IMR-90 (cell line): Measurements from ENCODE around the gene TRAF6. TPM values are rescaled to one million over a fixed set of nuclear protein-coding genes. Genes with fewer than 3 reads are reported as not detected.

Experiments
- ATAC-seq: fragments of 200-7000 bp; cut with Tn5 transposase; 2 replicates; pipeline ENCODE4 v1.9.1; 2020; ENCODE audit warnings: low read depth, mild to moderate bottlenecking, moderate library complexity
- BruUV-seq: library from RNA; stranded (reverse); fragments of 400-500 nt; replicated peaks from 2 replicates; lab custom pipeline; 2021; lab: Mats Ljungman, UMichigan
- CTCF ChIA-PET: fragments of 300-600 bp; formaldehyde crosslinking; extraction: SDS; loops from one replicate; lab custom pipeline; 2021; ENCODE audit warnings: antibody characterized with exemption; lab: Yijun Ruan, JAX
- POLR2A ChIA-PET: fragments of 300-600 bp; sonication (Branson Sonifier 250); formaldehyde crosslinking; loops from one replicate; lab custom pipeline; 2022; ENCODE audit warnings: antibody characterized with exemption; ENCODE audit not compliant: unreplicated experiment; lab: Charles Lee
- DNase-seq: peaks from one replicate; pipeline ENCODE4 v3.0.0; 2013
- H2AFZ ChIP-seq: replicated peaks from 2 replicates; pipeline ENCODE3; 2013; ENCODE audit warnings: low read length, mild to moderate bottlenecking; ENCODE audit not compliant: poor library complexity
- H2AK5ac ChIP-seq: 2 replicates; pipeline ENCODE4 v1.6.1; 2013; ENCODE audit warnings: low read depth, low read length, inconsistent platforms
- H2AK9ac ChIP-seq: replicated peaks from 2 replicates; pipeline ENCODE3; 2013; ENCODE audit warnings: mild to moderate bottlenecking, low read depth, low read length, moderate library complexity; ENCODE audit not compliant: poor library complexity
- H2BK120ac ChIP-seq: 2 replicates; pipeline ENCODE4 v1.6.1; 2013; ENCODE audit warnings: low read depth, low read length, inconsistent platforms
- H2BK15ac ChIP-seq: 3 replicates; pipeline ENCODE4 v1.6.1; 2013; ENCODE audit warnings: low read depth, low read length, inconsistent platforms
- H2BK20ac ChIP-seq: 2 replicates; pipeline ENCODE4 v1.6.1; 2013; ENCODE audit warnings: low read depth, mild to moderate bottlenecking, inconsistent platforms, low read length, moderate library complexity
- H2BK5ac ChIP-seq: 2 replicates; pipeline ENCODE4 v1.6.1; 2013; ENCODE audit warnings: mild to moderate bottlenecking, low read depth, low read length, inconsistent platforms; ENCODE audit not compliant: poor library complexity, severe bottlenecking
- H3K14ac ChIP-seq: replicated peaks from 2 replicates; pipeline ENCODE4 v1.6.1; 2013; ENCODE audit warnings: low read depth, low read length, inconsistent platforms
- H3K18ac ChIP-seq: 2 replicates; pipeline ENCODE4 v1.6.1; 2013; ENCODE audit warnings: low read depth, low read length, control low read depth
- H3K23ac ChIP-seq: 2 replicates; pipeline ENCODE4 v1.6.1; 2013; ENCODE audit warnings: low read depth, low read length, inconsistent platforms
- H3K27ac ChIP-seq: 2 replicates; pipeline ENCODE4 v1.5.1; 2013; ENCODE audit warnings: mild to moderate bottlenecking, control low read depth, low read length; ENCODE audit not compliant: insufficient read depth
- H3K27me3 ChIP-seq: 2 replicates; pipeline ENCODE4 v1.6.1; 2013; ENCODE audit warnings: low read length; ENCODE audit not compliant: control insufficient read depth, insufficient read depth
- H3K36me3 ChIP-seq: 2 replicates; pipeline ENCODE4 v1.6.1; 2013; ENCODE audit warnings: low read length, mixed read lengths; ENCODE audit not compliant: control insufficient read depth, insufficient read depth
- H3K4ac ChIP-seq: 2 replicates; pipeline ENCODE4 v1.6.1; 2013; ENCODE audit warnings: low read depth, low read length, inconsistent platforms
- H3K4me1 ChIP-seq: 2 replicates; pipeline ENCODE4 v1.6.1; 2013; ENCODE audit warnings: low read length, mixed read lengths; ENCODE audit not compliant: control insufficient read depth, insufficient read depth
- H3K4me2 ChIP-seq: 2 replicates; pipeline ENCODE4 v1.6.1; 2013; ENCODE audit warnings: low read depth, mild to moderate bottlenecking, control low read depth, low read length, moderate library complexity
- H3K4me3 ChIP-seq: 2 replicates; pipeline ENCODE4 v1.5.1; 2013; ENCODE audit warnings: low read depth, mild to moderate bottlenecking, control low read depth, low read length, moderate library complexity; ENCODE audit not compliant: insufficient read depth
- H3K56ac ChIP-seq: 2 replicates; pipeline ENCODE4 v1.6.1; 2013; ENCODE audit warnings: low read length, inconsistent platforms; ENCODE audit not compliant: insufficient read depth; ENCODE audit errors: extremely low read depth
- H3K79me1 ChIP-seq, 2 experiments: 2 replicates each; pipeline ENCODE4 v1.6.1; 2013; ENCODE audit warnings: low read length in 2 of 2, inconsistent platforms in 1 of 2, low read depth in 1 of 2
- H3K9ac ChIP-seq: 2 replicates; pipeline ENCODE4 v1.6.1; 2013; ENCODE audit warnings: low read depth, low read length, control low read depth
- H3K9me1 ChIP-seq: 2 replicates; pipeline ENCODE4 v1.6.1; 2013; ENCODE audit warnings: low read length, inconsistent platforms; ENCODE audit not compliant: insufficient read depth
- H3K9me3 ChIP-seq: 2 replicates; pipeline ENCODE4 v1.6.1; 2013; ENCODE audit warnings: low read length; ENCODE audit not compliant: control insufficient read depth, insufficient read depth
- H4K20me1 ChIP-seq: 2 replicates; pipeline ENCODE4 v1.6.1; 2013; ENCODE audit warnings: low read length, inconsistent platforms; ENCODE audit not compliant: insufficient read depth
- H4K5ac ChIP-seq: 2 replicates; pipeline ENCODE4 v1.6.1; 2013; ENCODE audit warnings: mild to moderate bottlenecking, low read depth, low read length, control low read depth
- H4K8ac ChIP-seq, 2 experiments: 2 replicates each; pipeline ENCODE4 v1.6.1; 2013; ENCODE audit warnings: low read depth in 2 of 2, low read length in 2 of 2, control low read depth in 1 of 2, inconsistent platforms in 1 of 2
- H4K91ac ChIP-seq: 2 replicates; pipeline ENCODE4 v1.6.1; 2013; ENCODE audit warnings: low read depth, low read length, inconsistent platforms; ENCODE audit not compliant: insufficient read depth
- BHLHE40 ChIP-seq: fragments of 150-350 bp; IDR thresholded peaks from 2 replicates; pipeline ENCODE4 v1.6.1; 2016; ENCODE audit warnings: mild to moderate bottlenecking, low read depth, low read length
- CEBPB ChIP-seq: IDR thresholded peaks from 2 replicates; pipeline ENCODE4 v1.6.1; 2012; ENCODE audit warnings: low read depth, low read length, improper control_type of control experiment
- CHD1 ChIP-seq: IDR thresholded peaks from 2 replicates; pipeline ENCODE4 v1.6.1; 2012; ENCODE audit warnings: low read depth, low read length, improper control_type of control experiment
- CTCF ChIP-seq: conservative IDR thresholded peaks from 2 replicates; pipeline ENCODE4 v1.5.1; 2012; ENCODE audit warnings: mild to moderate bottlenecking, low read depth, low read length, improper control_type of control experiment
- ELK1 ChIP-seq: fragments of 150-350 bp; IDR thresholded peaks from 2 replicates; pipeline ENCODE4 v1.6.1; 2016; ENCODE audit warnings: low read depth, mild to moderate bottlenecking, low read length, moderate library complexity, borderline replicate concordance
- FOS ChIP-seq: fragments of 150-350 bp; IDR thresholded peaks from 2 replicates; pipeline ENCODE4 v1.6.1; 2016; ENCODE audit warnings: low read depth, low read length
- MAFK ChIP-seq: IDR thresholded peaks from 2 replicates; pipeline ENCODE4 v1.6.1; 2012; ENCODE audit warnings: low read depth, low read length, improper control_type of control experiment
- MAZ ChIP-seq: IDR thresholded peaks from 2 replicates; pipeline ENCODE4 v1.6.1; 2012; ENCODE audit warnings: low read depth, mild to moderate bottlenecking, low read length, improper control_type of control experiment, moderate library complexity, borderline replicate concordance
- MXI1 ChIP-seq: IDR thresholded peaks from 2 replicates; pipeline ENCODE4 v1.6.1; 2012; ENCODE audit warnings: low read depth, mild to moderate bottlenecking, low read length, moderate library complexity, borderline replicate concordance
- NFE2L2 ChIP-seq: fragments of 150-350 bp; IDR thresholded peaks from 2 replicates; pipeline ENCODE4 v1.6.1; 2016; ENCODE audit warnings: low read depth, mild to moderate bottlenecking, low read length
- POLR2A ChIP-seq: IDR thresholded peaks from 2 replicates; pipeline ENCODE4 v1.6.1; 2012; ENCODE audit warnings: mild to moderate bottlenecking, low read depth, low read length
- RAD21 ChIP-seq: IDR thresholded peaks from 2 replicates; pipeline ENCODE4 v1.6.1; 2012; ENCODE audit warnings: low read length, improper control_type of control experiment
- RCOR1 ChIP-seq: IDR thresholded peaks from 2 replicates; pipeline ENCODE4 v1.6.1; 2012; ENCODE audit warnings: mild to moderate bottlenecking, low read length, improper control_type of control experiment; ENCODE audit not compliant: insufficient replicate concordance
- RFX5 ChIP-seq: IDR thresholded peaks from 2 replicates; pipeline ENCODE4 v1.8.0; 2012; ENCODE audit warnings: low read depth, mild to moderate bottlenecking, low read length, moderate library complexity
- SMC3 ChIP-seq: fragments of 150-350 bp; IDR thresholded peaks from 2 replicates; pipeline ENCODE4 v1.6.1; 2016; ENCODE audit warnings: low read depth, mild to moderate bottlenecking, antibody characterized with exemption, low read length, moderate library complexity
- USF2 ChIP-seq: fragments of 150-350 bp; IDR thresholded peaks from 2 replicates; pipeline ENCODE4 v1.6.1; 2017; ENCODE audit warnings: mild to moderate bottlenecking, antibody characterized with exemption, low read length, low read depth
- WGBS, 2 experiments: methylation state at CpG; one replicate each; pipeline versions ENCODE4 v1.1.5 to v1.1.7; 2013; ENCODE audit warnings: missing lambda C conversion rate in 2 of 2; ENCODE audit not compliant: insufficient read length in 1 of 2; ENCODE audit errors: extremely low coverage in 2 of 2; 5-methylcytosine and 5-hydroxymethylcytosine counted together
- dilution Hi-C: fragments of 300-500 bp; cut with HindIII; formaldehyde crosslinking; loops from one replicate; pipeline ENCODE4 v1.14.3; 2018; ENCODE audit warnings: low sequenced_read_pairs; ENCODE audit not compliant: unreplicated experiment
- in situ Hi-C: fragments of 300-500 bp; cut with MboI; formaldehyde crosslinking; loops from 3 replicates; pipeline ENCODE4 v1.14.3; 2019; ENCODE audit warnings: low sequenced_read_pairs, inconsistent platforms, mixed read lengths
- intact Hi-C: fragments of 100-400 bp; cut with micrococcal nuclease; formaldehyde crosslinking; loops from 2 replicates; pipeline ENCODE4 v1.10.0; 2022
- polyA plus RNA-seq, 3 experiments: library from polyadenylated mRNA; depleted of rRNA; stranded (reverse); fragments of >200 nt; gene quantifications; 2 replicates each; pipeline ENCODE4 v1.2.3, GENCODE V29; 2012; ENCODE audit warnings: low replicate concordance in 1 of 3
- total RNA-seq: library from RNA; depleted of rRNA; stranded (reverse); fragments of >200 nt; gene quantifications from 2 replicates; pipeline ENCODE4 v1.2.3, GENCODE V29; 2012

The TRAF6 gene
- total and polyA plus RNA-seq, 2 of the 4 experiments (the other 2 are of a cell fraction) = 6.0 to 17.6 TPM

GRCh38 chr11:36475192-36475591, 34.9 kb downstream of the TRAF6 start:
- no peaks in the 10 kb centered on the region for H3K36me3 ChIP-seq
- no peak overlapping the region for H2BK15ac ChIP-seq
- intact Hi-C loops = loop anchor here (10.0 kb wide), 1 partner anchor 430 kb away; no protein-coding TSS in a partner anchor
- H2BK120ac ChIP-seq = no peak overlapping the region
- WGBS, 2 experiments = no CpG with 5 or more reads among the region's 1 CpG
- ChIA-PET POLR2A (no interaction called here), CTCF (interaction anchor here (1.0 kb wide), 1 partner anchor 18 kb away, joined by 3 read pairs; no protein-coding TSS in a partner anchor)
- H3K18ac ChIP-seq = no peak overlapping the region
- no peak overlapping the region for H3K23ac ChIP-seq
- no peak overlapping the region for H3K9ac ChIP-seq
- H3K9me3 ChIP-seq = no peaks in the 10 kb centered on the region
- no peak overlapping the region for H3K56ac ChIP-seq
- H2AK5ac ChIP-seq = no peak overlapping the region
- H2AFZ ChIP-seq = no peak overlapping the region
- no peak overlapping the region for H4K5ac ChIP-seq
- ATAC-seq (peak; percentile 46), DNase-seq (peak; percentile 44)
- no peak overlapping the region for H3K27ac ChIP-seq
- no peaks in the 10 kb centered on the region for H3K27me3 ChIP-seq
- H2BK5ac ChIP-seq = peak overlapping the region; percentile 67
- H4K8ac ChIP-seq = no peak overlapping the region
- no TSS peak for BruUV-seq
- no peak overlapping the region for H2AK9ac ChIP-seq
- H3K4me2 ChIP-seq = no peak overlapping the region
- peak; percentile 3; the same call in 1 of the 2 replicates for TF ChIP-seq NFE2L2
- peak; percentile 73 for TF ChIP-seq MAFK
- no peak for TF ChIP-seq CHD1
- no peak for TF ChIP-seq SMC3
- no peak for TF ChIP-seq RFX5
- no peak for TF ChIP-seq CEBPB
- no peak for TF ChIP-seq POLR2A
- no peak for TF ChIP-seq MXI1
- no peak for TF ChIP-seq MAZ
- TF ChIP-seq RAD21 = no peak
- TF ChIP-seq CTCF = no peak
- no peak for TF ChIP-seq RCOR1
- TF ChIP-seq BHLHE40 = peak; percentile 75
- no peak for TF ChIP-seq ELK1
- TF ChIP-seq USF2 = no peak
- peak; percentile 17; the same call in 1 of the 2 replicates for TF ChIP-seq FOS
- H3K14ac ChIP-seq = no peak overlapping the region
- peaks cover 5% of the 10 kb centered on the region for H3K9me1 ChIP-seq
- H3K4me1 ChIP-seq = peaks cover 3% of the 10 kb centered on the region
- in situ Hi-C loops = loop anchor here (25.0 kb wide), 1 partner anchor 663 kb away; no protein-coding TSS in a partner anchor
- H3K79me1 ChIP-seq = no peaks in the 10 kb centered on the region
- dilution Hi-C loops = no loop called here
- H3K4me3 ChIP-seq = no peak overlapping the region
- no peaks in the 10 kb centered on the region for H4K20me1 ChIP-seq
- H4K91ac ChIP-seq = no peak overlapping the region
- no peak overlapping the region for H2BK20ac ChIP-seq
- no peak overlapping the region for H3K4ac ChIP-seq
